ENCODE data around the gene MAN2A1. TPM values are rescaled to one million over a fixed set of nuclear protein-coding genes. Genes with fewer than 3 reads are reported as not detected.
A peak's percentile ranks its signal among the peaks of the same experiment; 100 is the strongest.

MAN2A1 gene
- total RNA-seq, 2 donors from 2014 or later: 29.6 to 36.2 TPM

GRCh38 chr5:109654455-109654854 is 35.3 kb upstream of the MAN2A1 start:
- no peak overlapping the region for H3K27ac ChIP-seq
- no peaks in the 10 kb centered on the region for H3K36me3 ChIP-seq
- H3K9me3 ChIP-seq: no peaks in the 10 kb centered on the region
- TF ChIP-seq POLR2A (IDR thresholded peaks at IDR 0.05) (no peak), POLR2AphosphoS5 (IDR thresholded peaks at IDR 0.05) (no peak), CTCF (IDR thresholded peaks at IDR 0.05) (no peak)
- H3K4me3 ChIP-seq: no peak overlapping the region
- DNase-seq (ENCODE audit: low spot score): no peak
- whole genome bisulfite sequencing: 79% methylated on average over 6 of the region's 6 CpGs
- H3K27me3 ChIP-seq (replicated peaks; ENCODE audit: insufficient read depth): no peaks in the 10 kb centered on the region
- intact Hi-C loops (cut with DNase I): no loop called here
- no peaks in the 10 kb centered on the region for H3K4me1 ChIP-seq (replicated peaks)

- intact Hi-C loops (cut with DNase I): no loop called here
- no peaks in the 10 kb centered on the region for H3K27me3 ChIP-seq (replicated peaks; ENCODE audit: insufficient read depth)
- WGBS: 80% methylated on average over 2 of the region's 2 CpGs
- no peak overlapping the region for H3K4me3 ChIP-seq
- no peaks in the 10 kb centered on the region for H3K9me3 ChIP-seq
- no peak overlapping the region for H3K27ac ChIP-seq
- no peak for DNase-seq (ENCODE audit: low spot score)
- no peaks in the 10 kb centered on the region for H3K36me3 ChIP-seq
- no peaks in the 10 kb centered on the region for H3K4me1 ChIP-seq (replicated peaks)
- TF ChIP-seq CTCF (IDR thresholded peaks at IDR 0.05): no peak
- no peak for TF ChIP-seq POLR2A (IDR thresholded peaks at IDR 0.05)
- TF ChIP-seq POLR2AphosphoS5 (IDR thresholded peaks at IDR 0.05): no peak
Measured at GRCh38 chr5:109655841-109656240, 33.9 kb upstream of the MAN2A1 start.

GRCh38 chr5:109656829-109657228 is 32.9 kb upstream of the MAN2A1 start:
- Histone ChIP-seq H3K27ac (no peak overlapping the region), H3K4me1 (replicated peaks) (no peaks in the 10 kb centered on the region), H3K9me3 (no peaks in the 10 kb centered on the region), H3K36me3 (no peaks in the 10 kb centered on the region), H3K27me3 (replicated peaks; ENCODE audit: insufficient read depth) (no peaks in the 10 kb centered on the region), H3K4me3 (no peak overlapping the region)
- WGBS: 33% methylated on average over 4 of the region's 4 CpGs
- peak; percentile 11 for DNase-seq (ENCODE audit: low spot score)
- TF ChIP-seq CTCF (IDR thresholded peaks at IDR 0.05) (no peak), POLR2AphosphoS5 (IDR thresholded peaks at IDR 0.05) (peak; percentile 24)
- intact Hi-C loops (cut with DNase I): no loop called here

GRCh38 chr5:109659901-109660300 is 29.8 kb upstream of the MAN2A1 start:
- H3K4me1 ChIP-seq (replicated peaks): no peaks in the 10 kb centered on the region
- H3K9me3 ChIP-seq: no peaks in the 10 kb centered on the region
- H3K27ac ChIP-seq: no peak overlapping the region
- 72% methylated on average over 1 of the region's 1 CpG for WGBS
- H3K4me3 ChIP-seq: no peak overlapping the region
- intact Hi-C loops (cut with DNase I): no loop called here
- no peaks in the 10 kb centered on the region for H3K27me3 ChIP-seq (replicated peaks; ENCODE audit: insufficient read depth)
- DNase-seq (ENCODE audit: low spot score): no peak
- TF ChIP-seq CTCF (IDR thresholded peaks at IDR 0.05) (no peak), POLR2A (IDR thresholded peaks at IDR 0.05) (no peak), POLR2AphosphoS5 (IDR thresholded peaks at IDR 0.05) (no peak)
- no peaks in the 10 kb centered on the region for H3K36me3 ChIP-seq

GRCh38 chr5:109660301-109660700 is 29.4 kb upstream of the MAN2A1 start:
- Histone ChIP-seq H3K27ac (no peak overlapping the region), H3K9me3 (no peaks in the 10 kb centered on the region), H3K27me3 (replicated peaks; ENCODE audit: insufficient read depth) (no peaks in the 10 kb centered on the region), H3K4me3 (no peak overlapping the region), H3K36me3 (no peaks in the 10 kb centered on the region), H3K4me1 (replicated peaks) (no peaks in the 10 kb centered on the region)
- intact Hi-C loops (cut with DNase I): no loop called here
- 74% methylated on average over 5 of the region's 5 CpGs for WGBS
- TF ChIP-seq POLR2AphosphoS5 (IDR thresholded peaks at IDR 0.05) (no peak), CTCF (IDR thresholded peaks at IDR 0.05) (no peak), POLR2A (IDR thresholded peaks at IDR 0.05) (no peak)
- DNase-seq (ENCODE audit: low spot score): no peak
